Measurements from ENCODE around the gene DVL2.

Gene DVL2

GRCh38 chr17:7177954-7178477 lies 56.3 kb downstream of the DVL2 start (continued):
- no peak for TF ChIP-seq TSHZ1 (tag by site-specific recombination; IDR thresholded peaks at IDR 0.05; ENCODE audit: borderline replicate concordance)
- no peak for TF ChIP-seq HOXA7 (CRISPR knock-in tag; IDR thresholded peaks at IDR 0.05; ENCODE audit: borderline replicate concordance)
- no peak for TF ChIP-seq ZNF776 (tag by site-specific recombination; IDR thresholded peaks at IDR 0.05; ENCODE audit: borderline replicate concordance)
- peak; percentile 10; the same call in 1 of the 2 replicates for TF ChIP-seq ZNF394 (tag by site-specific recombination; IDR thresholded peaks at IDR 0.05; ENCODE audit: borderline replicate concordance)
- no peak for TF ChIP-seq YY2 (tag by site-specific recombination; IDR thresholded peaks at IDR 0.05)
- TF ChIP-seq ZNF692 (tag by site-specific recombination; IDR thresholded peaks at IDR 0.05), result peak; percentile 82
- TF ChIP-seq ZNF768 (tag by site-specific recombination; IDR thresholded peaks at IDR 0.05), result no peak
- TF ChIP-seq BCL11A (tag by site-specific recombination; IDR thresholded peaks at IDR 0.05; ENCODE audit: low read depth), result no peak
- TF ChIP-seq ZSCAN23 (tag by site-specific recombination; IDR thresholded peaks at IDR 0.05), result 0 out of 2 replicates have a peak, but pooled peaks have one; percentile 10
- no peak for TF ChIP-seq ZNF354C (tag by site-specific recombination; IDR thresholded peaks at IDR 0.05; ENCODE audit: borderline replicate concordance, low read depth)
- no peak for TF ChIP-seq GLI4 (tag by site-specific recombination; IDR thresholded peaks at IDR 0.05)
- TF ChIP-seq ZNF596 (tag by site-specific recombination; IDR thresholded peaks at IDR 0.05), result no peak
- TF ChIP-seq ZNF175 (tag by site-specific recombination; IDR thresholded peaks at IDR 0.05), result no peak
- peak; percentile 82 for TF ChIP-seq EGR2 (tag by site-specific recombination; IDR thresholded peaks at IDR 0.05; ENCODE audit: low read depth)
- TF ChIP-seq ZBTB6 (tag by site-specific recombination; IDR thresholded peaks at IDR 0.05), result no peak
- peak; percentile 85 for TF ChIP-seq IKZF3 (tag by site-specific recombination; IDR thresholded peaks at IDR 0.05)
- TF ChIP-seq ZBTB44 (tag by site-specific recombination; IDR thresholded peaks at IDR 0.05), result no peak
- TF ChIP-seq ZNF146 (tag by site-specific recombination; IDR thresholded peaks at IDR 0.05), result no peak
- TF ChIP-seq BCL6B (tag by site-specific recombination; IDR thresholded peaks at IDR 0.05), result no peak
- 0 out of 2 replicates have a peak, but pooled peaks have one; percentile 56 for TF ChIP-seq ZNF600 (tag by site-specific recombination; IDR thresholded peaks at IDR 0.05)
- TF ChIP-seq SP7 (tag by site-specific recombination; IDR thresholded peaks at IDR 0.05), result peak; percentile 17; the same call in 1 of the 2 replicates
- no peak for TF ChIP-seq PRDM1 (tag by site-specific recombination; IDR thresholded peaks at IDR 0.05)
- TF ChIP-seq ZNF830 (tag by site-specific recombination; IDR thresholded peaks at IDR 0.05; ENCODE audit: low read depth), result no peak
- TF ChIP-seq ELK4 (IDR thresholded peaks at IDR 0.05; ENCODE audit: borderline replicate concordance, low read depth, low read length), result no peak
- no peak for TF ChIP-seq ZNF426 (tag by site-specific recombination; IDR thresholded peaks at IDR 0.05)
- 0 out of 2 replicates have a peak, but pooled peaks have one; percentile 50 for TF ChIP-seq ZNF501 (tag by site-specific recombination; IDR thresholded peaks at IDR 0.05)
- TF ChIP-seq ZNF704 (tag by site-specific recombination; IDR thresholded peaks at IDR 0.05), result no peak
- no peak for TF ChIP-seq ZEB2 (tag by site-specific recombination; IDR thresholded peaks at IDR 0.05)
- TF ChIP-seq ZNF791 (tag by site-specific recombination; IDR thresholded peaks at IDR 0.05), result no peak

Measured in HEK293 (cell line).